NCI-H226 (cell line): Measurements from ENCODE around the gene ARSK.

ENCODE experiments used
- DNase-seq: peaks from one replicate; pipeline ENCODE4 v3.0.0-alpha.2; 2015

ARSK gene

DNA sequence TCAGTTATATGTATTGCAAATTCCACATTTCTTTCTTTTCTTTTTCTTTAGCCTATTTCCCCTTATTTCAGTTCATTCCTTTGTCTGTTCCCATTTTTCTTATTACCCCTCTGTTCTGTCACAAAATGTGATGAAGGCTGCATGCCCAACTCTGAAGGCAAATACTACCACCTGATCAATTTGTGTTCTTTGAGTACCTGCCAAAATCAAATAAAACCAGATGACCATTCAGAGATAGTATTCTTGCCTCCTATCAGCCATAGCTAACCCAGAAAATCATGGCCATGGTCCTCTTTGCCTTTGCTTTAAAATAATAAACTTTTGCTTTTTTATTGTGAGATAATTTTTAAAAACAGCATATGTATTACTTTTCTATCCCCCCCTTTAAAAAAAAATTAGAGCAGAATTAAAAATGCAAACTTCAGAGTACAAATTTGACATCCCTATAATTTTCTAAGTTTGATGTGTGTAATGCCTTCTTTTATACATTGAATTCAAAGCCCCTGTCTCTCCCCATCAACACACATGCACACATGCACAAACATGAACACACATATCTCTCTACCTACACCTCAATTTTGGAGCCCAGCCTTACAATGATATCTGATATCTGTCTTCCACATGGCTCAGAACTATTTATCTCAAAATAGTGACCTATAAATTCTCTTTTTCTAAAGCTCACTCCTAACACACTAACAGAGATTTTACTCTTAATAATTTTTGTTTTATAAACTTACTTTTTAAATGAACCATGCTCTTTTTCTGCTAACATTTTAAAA is 95.1 kb downstream of the ARSK start:
- DNase-seq, result no peak

DNA sequence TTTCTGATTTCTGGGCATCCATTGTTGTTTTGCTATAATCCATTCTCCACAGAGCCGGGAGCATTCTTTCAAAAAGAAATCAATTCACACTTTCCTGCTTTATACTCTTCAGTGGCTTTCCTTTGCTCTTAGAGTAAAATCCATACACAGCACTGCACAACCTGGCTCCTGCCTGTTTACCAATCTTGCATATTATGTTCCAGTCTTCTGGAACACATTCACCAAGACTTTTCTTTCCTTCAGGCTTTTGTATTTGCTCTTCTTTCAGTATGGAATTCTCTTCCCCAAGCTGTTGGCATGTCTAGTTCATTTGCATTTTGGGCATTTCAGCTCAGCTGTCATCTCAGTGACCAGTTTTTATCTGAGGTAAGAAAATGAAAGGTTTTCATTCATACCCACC is 97.9 kb downstream of the ARSK start:
- no peak for DNase-seq

DNA sequence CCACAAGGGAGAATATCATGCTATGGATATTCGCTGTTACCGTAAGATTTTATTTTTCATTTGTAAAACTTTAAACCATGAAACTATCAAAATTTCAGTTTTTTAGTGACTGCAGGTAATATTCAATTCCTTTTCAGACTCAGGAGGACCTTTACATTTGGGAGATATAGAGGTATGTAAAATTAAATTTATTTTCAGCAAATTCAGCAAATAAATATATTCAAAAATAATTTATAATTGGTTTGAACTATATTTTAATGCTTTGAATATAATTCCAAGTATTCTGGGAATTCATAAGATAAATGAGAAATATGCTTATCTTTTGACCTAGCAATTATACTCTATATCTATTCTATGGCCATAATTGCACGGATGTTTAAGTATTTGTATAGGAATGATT is 99.3 kb downstream of the ARSK start:
- DNase-seq, result no peak
